ACC112 (cell line): ENCODE measurements around the gene GIMAP4.
"Not testable (repeated sequence)": the region's sequence is repeated elsewhere in the genome, so short reads cannot be mapped to it uniquely, and the experiment has no call there.

Source experiments
- H2AFZ ChIP-seq: fragments of 200-600 bp; sonication (generic); one replicate; pipeline ENCODE4 v1.6.0; 2017; ENCODE audit warnings: antibody characterized with exemption, low read length; ENCODE audit not compliant: unreplicated experiment
- H3K27ac ChIP-seq: fragments of 200-600 bp; sonication (generic); 2 replicates; pipeline ENCODE4 v1.5.1; 2014; ENCODE audit warnings: low read depth, mild to moderate bottlenecking, antibody characterized with exemption, low read length, moderate library complexity
- H3K27me3 ChIP-seq: fragments of 200-600 bp; sonication (generic); 2 replicates; pipeline ENCODE4 v1.6.1; 2014; ENCODE audit warnings: mild to moderate bottlenecking, antibody characterized with exemption, low read length, moderate library complexity, mixed read lengths; ENCODE audit not compliant: insufficient read depth
- H3K36me3 ChIP-seq: fragments of 200-600 bp; sonication (generic); 2 replicates; pipeline ENCODE4 v1.6.1; 2016; ENCODE audit warnings: mild to moderate bottlenecking, antibody characterized with exemption, low read length, moderate library complexity, mixed read lengths; ENCODE audit not compliant: insufficient read depth
- H3K4me1 ChIP-seq: fragments of 200-600 bp; sonication (generic); one replicate; pipeline ENCODE4 v1.6.1; 2016; ENCODE audit warnings: low read length, mixed read lengths; ENCODE audit not compliant: insufficient read depth, unreplicated experiment, control insufficient read depth
- H3K4me3 ChIP-seq: fragments of 200-600 bp; sonication (generic); 2 replicates; pipeline ENCODE4 v1.5.1; 2014; ENCODE audit warnings: mild to moderate bottlenecking, low read depth, low read length
- H3K79me2 ChIP-seq: fragments of 200-600 bp; sonication (generic); one replicate; pipeline ENCODE4 v1.6.0; 2016; ENCODE audit warnings: low read length; ENCODE audit not compliant: control insufficient read depth, unreplicated experiment, insufficient read depth

Gene GIMAP4

DNA sequence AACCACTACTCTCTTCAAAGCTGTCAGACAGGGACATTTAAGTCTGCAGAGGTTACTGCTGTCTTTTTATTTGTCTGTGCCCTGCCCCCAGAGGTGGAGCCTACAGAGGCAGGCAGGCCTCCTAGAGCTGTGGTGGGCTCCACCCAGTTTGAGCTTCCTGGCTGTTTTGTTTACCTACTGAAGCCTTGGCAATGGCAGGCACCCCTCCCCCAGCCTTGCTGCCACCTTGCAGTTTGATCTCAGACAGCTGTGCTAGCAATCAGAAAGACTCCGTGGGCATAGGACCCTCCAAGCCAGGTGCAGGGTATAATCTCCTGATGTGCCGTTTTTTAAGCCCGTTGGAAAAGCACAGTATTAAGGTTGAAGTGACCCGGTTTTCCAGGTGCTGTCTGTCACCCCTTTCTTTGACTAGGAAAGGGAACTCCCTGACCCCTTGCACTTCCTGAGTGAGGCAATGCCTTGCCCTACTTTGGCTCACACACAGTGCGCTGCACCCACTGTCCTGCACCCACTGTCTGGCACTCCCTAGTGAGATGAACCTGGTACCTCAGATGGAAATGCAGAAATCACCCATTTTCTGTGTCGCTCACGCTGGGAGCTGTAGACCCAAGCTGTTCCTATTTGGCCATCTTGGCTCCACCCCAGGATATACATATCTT lies 12.9 kb downstream of the GIMAP4 start:
- H3K27ac ChIP-seq, H3K27me3 ChIP-seq, H2AFZ ChIP-seq, H3K36me3 ChIP-seq, H3K4me3 ChIP-seq, H3K79me2 ChIP-seq, H3K4me1 ChIP-seq: not testable (repeated sequence)

DNA sequence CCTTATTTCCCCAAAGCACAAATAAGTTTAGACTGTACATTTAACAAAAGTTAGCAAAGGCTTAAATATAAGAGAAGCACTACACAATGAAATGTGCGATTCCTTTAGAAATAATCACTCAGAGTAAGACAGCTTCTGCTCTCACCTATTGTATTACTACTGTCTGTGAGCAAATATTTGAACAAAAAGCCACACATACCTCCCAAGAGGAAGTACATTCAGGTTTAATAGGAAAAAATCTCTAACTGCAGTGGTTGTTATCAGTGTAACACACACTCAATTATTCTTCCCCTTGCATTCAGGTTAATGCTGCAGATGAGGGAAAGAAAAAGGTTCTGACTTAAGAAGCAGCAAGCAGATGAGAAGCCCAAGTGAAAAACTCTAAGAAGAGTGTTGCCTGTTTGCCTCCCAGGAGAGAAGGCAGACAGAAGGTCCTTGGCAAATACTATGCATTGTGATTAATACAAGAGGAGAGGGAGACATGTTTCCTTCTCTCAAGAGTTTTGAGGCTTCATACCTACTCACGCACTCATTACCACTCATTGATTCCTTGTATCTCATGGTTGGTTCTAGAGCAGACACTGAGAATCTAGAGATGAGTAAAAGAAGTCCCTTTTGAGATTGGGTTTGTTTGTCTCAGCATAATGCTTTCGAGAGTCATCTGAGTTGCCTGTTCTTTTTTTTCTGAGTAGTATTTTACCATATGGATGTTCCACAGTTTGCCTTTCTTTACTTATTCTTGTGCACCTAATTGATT lies 13.6 kb downstream of the GIMAP4 start:
- Histone ChIP-seq H3K4me3 (no peak overlapping the region), H3K79me2 (no peaks in the 10 kb centered on the region), H2AFZ (no peak overlapping the region), H3K36me3 (no peaks in the 10 kb centered on the region), H3K4me1 (no peaks in the 10 kb centered on the region), H3K27me3 (no peaks in the 10 kb centered on the region), H3K27ac (no peak overlapping the region)

DNA sequence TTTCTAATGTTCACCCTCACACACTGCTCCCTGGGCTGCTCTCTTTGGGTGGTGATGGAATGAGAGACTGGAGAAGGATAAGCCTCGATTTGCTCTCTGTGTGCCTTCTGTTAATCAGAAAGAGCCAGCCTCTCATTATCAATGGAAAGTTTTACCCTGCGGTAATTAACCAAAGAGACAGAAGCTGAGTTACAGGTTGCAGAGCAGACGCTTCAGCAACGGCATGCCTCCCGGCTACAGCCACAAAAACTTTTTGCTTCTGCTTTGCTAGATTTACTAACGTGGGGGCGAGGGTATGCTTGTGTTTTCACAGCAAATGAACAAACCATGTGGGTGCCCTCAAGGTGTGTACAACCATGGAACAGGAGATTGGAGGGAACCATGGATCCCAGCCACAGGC lies 18.0 kb downstream of the GIMAP4 start:
- Histone ChIP-seq H3K27me3 (no peaks in the 10 kb centered on the region), H3K79me2 (no peaks in the 10 kb centered on the region), H3K36me3 (no peaks in the 10 kb centered on the region), H3K27ac (no peak overlapping the region), H3K4me1 (no peaks in the 10 kb centered on the region), H2AFZ (no peak overlapping the region), H3K4me3 (no peak overlapping the region)

DNA sequence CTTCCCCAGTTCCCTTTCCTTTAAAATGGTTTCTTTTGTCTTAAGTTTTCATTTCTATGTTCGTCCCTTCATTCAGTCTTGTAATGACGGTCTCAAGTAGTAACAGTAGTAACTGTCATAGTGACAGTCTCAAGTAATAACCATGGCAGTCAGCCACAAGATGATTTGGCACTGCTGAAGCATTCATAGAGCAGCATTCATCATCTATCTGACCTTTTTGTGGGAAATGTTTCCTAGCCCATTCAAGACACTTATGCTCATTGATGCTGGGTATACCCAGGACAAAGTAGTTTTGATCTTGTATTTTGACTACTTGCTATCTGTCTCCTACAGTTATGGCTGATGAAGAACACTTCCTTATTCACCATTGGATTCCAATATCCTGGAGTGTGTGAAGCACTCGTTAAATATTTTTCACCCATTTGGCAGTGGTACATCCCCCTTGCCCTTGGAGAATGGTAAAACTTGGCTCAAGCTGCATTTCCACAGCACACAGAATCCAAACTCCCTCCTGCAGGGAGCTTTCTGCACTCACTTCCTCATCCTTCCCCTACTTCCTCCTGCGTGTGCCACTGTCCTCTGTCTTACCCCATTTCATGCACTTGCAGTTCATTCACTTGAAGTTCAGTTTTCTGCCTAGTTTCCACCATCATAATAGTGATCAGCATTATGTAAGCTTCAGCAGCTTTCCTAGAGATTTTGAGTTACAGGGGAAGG lies 19.0 kb downstream of the GIMAP4 start:
- Histone ChIP-seq H3K27ac (no peak overlapping the region), H3K36me3 (no peaks in the 10 kb centered on the region), H3K4me1 (no peaks in the 10 kb centered on the region), H2AFZ (no peak overlapping the region), H3K4me3 (no peak overlapping the region), H3K79me2 (no peaks in the 10 kb centered on the region), H3K27me3 (no peaks in the 10 kb centered on the region)

DNA sequence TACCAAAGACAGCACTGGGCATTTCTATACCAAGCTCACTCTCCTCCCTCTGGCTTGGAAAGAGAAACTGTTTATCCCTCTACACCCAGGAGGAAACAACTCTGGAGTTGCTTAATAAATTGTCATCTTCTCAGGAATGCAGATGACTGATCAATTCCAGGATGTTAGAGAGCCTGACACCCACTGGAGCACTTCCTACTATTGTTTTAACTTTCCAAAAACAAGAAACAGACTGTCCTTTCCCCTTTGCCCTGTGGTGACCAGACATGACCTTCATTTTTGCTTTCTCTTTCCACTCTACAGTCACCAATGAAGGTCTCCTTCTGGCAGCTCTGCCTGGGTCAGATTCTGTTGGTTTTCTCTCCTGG lies 19.6 kb downstream of the GIMAP4 start:
- H3K79me2 ChIP-seq, result no peaks in the 10 kb centered on the region
- H3K27ac ChIP-seq, result no peak overlapping the region
- H2AFZ ChIP-seq, result no peak overlapping the region
- H3K36me3 ChIP-seq, result no peaks in the 10 kb centered on the region
- no peaks in the 10 kb centered on the region for H3K4me1 ChIP-seq
- H3K27me3 ChIP-seq, result no peaks in the 10 kb centered on the region
- H3K4me3 ChIP-seq, result no peak overlapping the region

DNA sequence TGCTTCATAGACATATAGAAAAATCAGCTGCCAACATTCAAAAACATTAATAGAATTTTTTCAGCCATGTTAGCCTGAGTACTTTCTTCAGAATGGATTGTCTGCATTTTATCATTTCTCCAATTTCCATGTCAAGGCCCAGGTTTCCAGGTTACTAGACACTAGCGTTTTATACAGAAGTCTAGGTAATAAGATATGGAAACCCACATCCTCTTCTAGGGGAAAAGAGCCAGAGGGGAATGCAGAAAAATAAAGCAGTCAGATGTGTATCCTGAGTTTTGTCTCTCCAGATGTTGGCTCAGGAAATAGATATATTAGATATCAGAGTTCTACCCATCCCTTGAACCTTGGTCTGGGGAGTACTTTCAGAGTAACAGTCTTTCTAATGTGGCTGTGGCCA lies 20.4 kb downstream of the GIMAP4 start:
- H3K4me3 ChIP-seq, result no peak overlapping the region
- H3K4me1 ChIP-seq, result no peaks in the 10 kb centered on the region
- H3K36me3 ChIP-seq, result no peaks in the 10 kb centered on the region
- H3K27me3 ChIP-seq, result no peaks in the 10 kb centered on the region
- no peak overlapping the region for H2AFZ ChIP-seq
- no peaks in the 10 kb centered on the region for H3K79me2 ChIP-seq
- H3K27ac ChIP-seq, result no peak overlapping the region

DNA sequence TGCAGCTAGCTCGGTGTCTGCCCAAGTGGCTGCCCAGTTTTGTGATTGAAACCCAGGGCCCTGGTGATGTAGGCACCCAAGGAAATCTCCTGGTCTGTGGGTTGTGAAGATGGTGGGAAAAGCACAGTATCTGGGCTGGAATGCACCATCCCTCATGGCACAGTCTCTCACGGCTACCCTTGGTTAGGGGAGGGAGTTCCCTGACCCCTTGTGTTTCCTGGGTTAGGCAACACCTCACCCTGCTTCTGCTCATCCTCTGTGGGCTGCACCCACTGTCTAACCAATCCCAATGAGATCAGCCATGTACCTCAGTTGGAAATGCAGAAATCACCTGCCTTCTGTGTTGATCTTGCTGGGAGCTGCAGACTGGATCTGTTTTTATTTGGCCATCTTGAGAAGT lies 27.6 kb downstream of the GIMAP4 start:
- Histone ChIP-seq H3K4me3 (no peak overlapping the region), H3K79me2 (no peaks in the 10 kb centered on the region), H3K27ac (no peak overlapping the region), H3K4me1 (no peaks in the 10 kb centered on the region), H3K36me3 (no peaks in the 10 kb centered on the region), H3K27me3 (no peaks in the 10 kb centered on the region), H2AFZ (no peak overlapping the region)

DNA sequence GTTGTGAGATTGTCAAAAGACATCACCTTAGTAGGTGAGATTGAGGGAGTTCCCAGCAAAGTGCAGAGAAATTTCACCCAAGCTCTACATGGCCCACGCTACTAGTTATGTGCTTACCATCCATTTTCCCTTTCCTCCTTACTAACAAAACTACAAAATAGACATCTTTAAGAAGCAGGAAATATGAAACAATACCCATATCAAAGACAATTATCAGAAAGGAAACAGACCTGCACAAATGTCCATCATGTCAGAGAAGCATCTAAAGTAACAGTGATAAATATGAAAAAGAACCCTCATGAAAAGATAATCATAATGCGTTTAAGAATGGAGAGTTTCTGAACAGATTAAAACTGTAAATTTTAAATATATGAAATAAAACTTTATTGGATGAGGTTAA lies 28.2 kb downstream of the GIMAP4 start:
- Histone ChIP-seq H3K27me3 (no peaks in the 10 kb centered on the region), H3K79me2 (no peaks in the 10 kb centered on the region), H3K4me1 (no peaks in the 10 kb centered on the region), H3K27ac (no peak overlapping the region), H3K4me3 (no peak overlapping the region), H2AFZ (no peak overlapping the region), H3K36me3 (no peaks in the 10 kb centered on the region)

DNA sequence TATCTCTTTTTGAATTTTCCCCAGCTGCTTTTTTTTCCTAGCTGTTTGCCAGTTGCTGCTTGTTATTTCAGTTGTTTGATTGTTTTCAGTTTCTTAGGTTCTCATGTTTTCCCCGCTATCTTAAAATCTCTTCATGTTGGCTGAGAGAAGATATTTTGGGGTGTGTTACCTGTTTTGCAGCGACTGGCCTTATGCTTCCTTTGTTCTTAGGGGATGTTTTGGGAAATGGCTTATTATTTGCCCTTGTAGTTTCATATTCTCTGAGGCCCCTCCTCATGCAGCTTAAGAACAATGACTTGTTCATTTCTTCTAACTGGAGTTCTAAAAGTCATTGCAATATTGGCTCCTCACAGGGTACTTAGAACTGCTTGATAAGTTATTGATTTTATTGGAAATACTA lies 36.4 kb downstream of the GIMAP4 start:
- H2AFZ ChIP-seq, H3K36me3 ChIP-seq, H3K27ac ChIP-seq: not testable (repeated sequence)

DNA sequence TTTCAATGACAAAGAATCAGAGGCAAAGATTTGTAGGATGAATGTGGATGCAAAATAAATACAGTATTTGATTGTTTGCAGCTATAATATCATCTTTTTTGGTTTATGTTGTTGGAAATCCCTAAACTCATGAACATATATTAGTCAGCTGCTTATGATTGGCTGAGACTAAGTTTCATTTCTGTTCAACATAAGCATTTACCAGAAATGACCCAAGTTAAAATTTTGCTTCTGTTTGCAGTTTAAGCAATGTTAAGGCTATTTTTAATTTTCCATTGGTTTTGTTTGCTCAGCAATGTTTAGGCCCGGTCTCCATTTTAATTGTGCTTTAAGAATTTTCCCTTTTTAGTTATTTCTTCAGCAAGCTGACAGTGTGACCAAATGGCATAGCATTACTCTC lies 43.0 kb downstream of the GIMAP4 start:
- H2AFZ ChIP-seq, result no peak overlapping the region
- H3K4me1 ChIP-seq, result no peaks in the 10 kb centered on the region
- H3K79me2 ChIP-seq, result no peaks in the 10 kb centered on the region
- no peaks in the 10 kb centered on the region for H3K27me3 ChIP-seq
- no peak overlapping the region for H3K4me3 ChIP-seq
- H3K36me3 ChIP-seq, result no peaks in the 10 kb centered on the region
- no peak overlapping the region for H3K27ac ChIP-seq

More for the DNA sequence above, 36.4 kb downstream of the GIMAP4 start:
- not testable (repeated sequence) for H3K27me3 ChIP-seq, H3K4me3 ChIP-seq, H3K79me2 ChIP-seq, H3K4me1 ChIP-seq

DNA sequence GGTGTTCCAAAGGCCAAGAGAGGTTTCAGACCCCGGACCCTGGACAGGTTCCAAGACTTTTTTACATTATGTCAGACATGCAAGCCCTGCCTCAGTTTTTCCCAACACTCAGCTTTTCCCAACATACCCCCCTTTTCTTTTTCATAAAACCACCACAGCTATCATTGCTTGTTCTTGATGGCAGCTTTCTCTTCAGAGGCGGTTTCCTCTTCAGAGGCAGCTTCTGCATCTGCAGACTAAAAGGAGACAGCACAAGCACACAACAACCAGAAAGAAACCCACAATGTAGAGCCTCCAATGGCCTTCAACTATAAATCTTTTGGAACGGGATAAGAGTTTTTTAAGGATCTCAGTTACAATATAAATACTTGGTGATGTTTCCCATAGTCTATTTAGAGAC lies 45.7 kb downstream of the GIMAP4 start:
- H3K4me1 ChIP-seq, result no peaks in the 10 kb centered on the region
- H3K36me3 ChIP-seq, result no peaks in the 10 kb centered on the region
- H3K27me3 ChIP-seq, result no peaks in the 10 kb centered on the region

More for the DNA sequence above, 45.7 kb downstream of the GIMAP4 start:
- Histone ChIP-seq H3K4me3 (no peak overlapping the region), H3K79me2 (no peaks in the 10 kb centered on the region), H3K27ac (no peak overlapping the region), H2AFZ (no peak overlapping the region)
